ENCODE data around the gene PAPPA2.
"Not testable (repeated sequence)": the region's sequence is repeated elsewhere in the genome, so short reads cannot be mapped to it uniquely, and the experiment has no call there.

The PAPPA2 gene

DNA sequence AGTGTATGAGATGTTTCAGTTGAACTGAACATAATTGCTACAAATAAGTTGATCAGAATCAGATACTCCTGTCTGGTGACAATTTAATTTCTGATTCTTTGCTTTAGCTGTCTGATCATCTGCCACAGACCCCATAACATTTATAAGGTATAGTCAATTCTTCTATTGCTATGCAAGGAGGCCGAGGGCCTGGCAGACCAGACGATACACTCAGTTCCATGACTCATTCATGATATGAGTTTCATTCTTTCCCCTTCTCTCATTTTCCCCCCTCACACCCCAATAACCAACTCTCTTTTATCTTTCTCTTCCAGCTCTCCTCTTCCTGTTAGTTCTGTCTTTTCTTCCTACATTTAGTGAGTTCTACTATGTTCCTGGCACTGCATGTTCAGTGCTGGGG is 236.8 kb downstream of the PAPPA2 start:
- no peak for DNase-seq

DNA sequence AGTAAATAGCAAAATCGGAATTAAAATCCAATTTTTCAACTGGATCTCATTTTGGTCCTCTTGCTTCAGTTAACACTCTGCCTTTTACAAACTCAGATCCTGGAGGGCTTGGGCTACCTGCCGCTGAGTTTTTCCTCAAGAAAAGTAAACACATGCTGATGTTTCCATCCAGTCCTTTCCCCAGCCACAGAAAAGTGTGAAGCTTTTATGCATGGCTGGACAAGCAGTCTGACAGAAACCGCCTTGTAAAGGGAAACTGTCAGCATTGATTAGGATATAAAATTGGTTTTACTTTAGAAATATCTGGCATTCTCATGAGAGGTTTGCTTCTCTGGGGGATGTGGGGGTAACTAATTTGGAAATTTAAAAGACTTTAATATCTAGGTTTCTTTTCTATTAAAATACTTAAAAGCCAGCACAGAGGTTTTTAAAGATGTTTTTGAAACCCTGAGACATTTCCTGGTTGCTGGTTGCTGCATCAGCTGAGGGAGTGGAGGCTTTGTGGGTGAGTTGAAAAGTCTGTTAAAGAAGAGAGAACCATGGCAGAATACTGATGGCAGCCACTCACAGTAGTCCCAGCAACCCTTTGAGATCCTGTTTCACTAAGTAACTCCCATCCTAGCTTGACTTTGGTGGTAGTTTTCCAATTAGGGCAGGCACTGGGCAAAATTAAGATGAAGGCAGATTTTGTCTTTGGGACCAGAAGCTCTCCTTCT is 238.3 kb downstream of the PAPPA2 start:
- no peak for DNase-seq

DNA sequence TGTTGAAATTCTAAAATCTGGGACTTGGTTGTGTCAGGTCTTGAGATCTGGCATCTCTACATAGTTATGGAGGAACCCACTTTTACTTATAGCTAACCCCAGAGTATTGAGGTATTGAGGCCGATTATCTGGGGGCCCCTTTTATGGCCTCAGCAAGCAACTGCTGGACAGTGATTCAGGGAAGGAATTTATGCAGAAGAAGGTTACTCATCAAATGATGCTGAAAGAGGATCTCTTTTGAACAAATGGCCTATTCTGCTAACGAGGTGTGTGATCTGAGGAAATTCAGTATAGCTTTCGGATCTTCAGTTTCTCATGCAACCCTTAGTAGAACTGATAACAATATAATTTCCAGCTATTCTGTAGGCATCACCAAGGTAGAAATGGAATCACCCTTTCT is 239.9 kb downstream of the PAPPA2 start:
- no peak for DNase-seq

DNA sequence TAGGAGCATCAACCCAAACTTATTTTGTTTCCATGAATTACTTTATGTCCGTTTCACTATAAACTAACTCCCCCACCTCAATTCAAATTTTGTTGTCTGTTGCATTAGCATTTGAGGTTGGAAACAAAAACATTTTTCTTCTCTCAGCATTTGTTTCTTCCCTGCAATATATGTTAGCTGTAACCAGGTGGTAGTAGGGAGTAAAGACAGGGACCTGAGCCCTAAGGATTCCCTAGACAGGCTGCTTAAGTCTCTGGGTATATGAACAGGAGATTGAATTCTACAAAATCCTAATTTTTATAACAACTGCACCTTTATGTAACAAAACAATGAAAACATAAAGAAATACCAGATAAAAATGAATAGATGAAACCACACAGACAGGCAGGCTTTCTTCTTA is 242.6 kb downstream of the PAPPA2 start:
- DNase-seq: no peak

DNA sequence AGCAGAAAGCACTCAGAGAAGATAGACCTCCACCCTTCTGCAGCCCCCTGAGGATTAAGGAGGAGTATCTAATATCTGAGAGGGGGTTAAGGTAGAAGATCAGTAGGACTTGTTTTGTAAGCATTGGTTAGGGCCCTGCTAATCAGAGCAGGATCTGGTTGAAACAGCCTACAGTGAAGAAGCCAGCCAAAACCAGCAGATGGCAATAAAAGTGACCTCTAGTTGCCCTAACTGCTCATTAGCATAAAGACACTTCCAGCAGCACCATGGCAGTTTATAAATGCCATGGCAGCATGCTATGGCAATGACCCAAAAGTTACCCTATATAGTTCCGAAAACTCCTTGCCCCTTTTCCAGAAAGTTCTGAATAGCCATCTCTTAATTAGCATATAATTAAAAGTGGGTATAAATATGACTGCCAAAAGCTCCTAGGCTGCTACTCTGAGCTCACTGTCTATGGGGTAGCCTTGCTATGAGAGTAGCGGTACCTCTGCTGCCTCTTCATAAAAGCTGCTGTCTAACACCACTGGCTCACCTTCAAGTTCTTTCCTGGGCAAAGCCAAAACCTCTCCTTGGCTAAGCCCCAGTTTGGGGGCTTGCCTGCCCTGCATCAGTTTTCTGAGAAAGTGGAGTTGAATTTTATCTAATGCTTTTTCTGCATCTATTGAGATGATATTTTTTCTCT is 254.2 kb downstream of the PAPPA2 start:
- DNase-seq: no peak

DNA sequence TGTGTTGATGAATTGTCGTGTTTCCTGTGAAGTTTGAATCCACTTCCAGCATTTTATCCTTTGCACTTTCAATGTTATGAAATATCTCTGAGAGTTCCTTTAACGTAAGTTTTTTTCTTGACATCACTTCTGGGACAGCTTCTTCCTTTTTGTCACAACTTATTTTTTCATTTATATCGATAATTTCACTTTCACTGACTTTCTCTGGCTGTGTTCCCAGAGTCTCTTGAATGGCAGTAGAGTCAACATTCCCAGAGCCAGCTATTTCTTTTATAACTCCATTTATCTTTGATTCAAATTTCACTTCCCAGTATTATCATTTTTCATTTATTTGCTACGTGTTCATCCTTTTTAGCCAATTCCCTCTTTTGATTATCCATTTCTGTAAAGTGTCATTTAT is 256.5 kb downstream of the PAPPA2 start:
- no peak for DNase-seq

DNA sequence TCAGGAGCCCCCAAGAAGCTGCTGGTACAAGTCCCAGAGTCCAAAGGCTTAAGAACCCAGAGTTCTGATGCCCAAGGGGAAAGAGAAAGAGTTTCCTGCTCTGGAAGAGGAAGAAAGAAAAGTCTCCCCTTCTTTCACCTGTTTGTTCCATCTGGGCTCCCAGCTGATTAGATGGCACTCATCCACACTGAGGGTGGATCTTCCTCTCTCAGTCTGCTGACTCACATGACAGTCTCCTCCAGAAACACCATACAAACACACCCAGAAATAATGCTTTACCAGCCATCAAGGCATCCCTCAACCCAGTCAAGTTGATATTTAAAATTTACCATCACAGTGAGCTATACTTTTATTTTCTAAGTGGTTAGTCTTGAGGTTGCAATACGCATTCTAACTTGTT is 257.9 kb downstream of the PAPPA2 start:
- no peak for DNase-seq

DNA sequence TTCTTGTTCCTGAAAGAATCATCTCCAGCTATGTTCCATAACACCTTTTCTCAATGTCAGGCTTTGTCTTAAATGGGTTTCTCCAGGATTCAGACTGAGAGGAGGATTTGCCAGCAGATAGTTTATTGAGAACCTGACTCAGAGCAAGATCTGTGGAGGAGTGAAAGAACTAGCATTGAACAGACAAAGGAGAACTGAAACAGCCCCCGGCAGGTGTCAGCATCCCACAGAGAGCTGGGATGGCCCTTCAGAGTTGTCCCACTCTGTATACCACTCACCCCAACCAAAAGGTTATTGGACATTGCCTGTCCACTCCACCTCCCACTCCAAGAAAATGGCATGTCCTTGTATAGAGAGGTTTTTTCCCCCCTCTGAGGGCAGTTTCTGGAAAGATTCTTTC is 270.7 kb downstream of the PAPPA2 start:
- DNase-seq: no peak

DNA sequence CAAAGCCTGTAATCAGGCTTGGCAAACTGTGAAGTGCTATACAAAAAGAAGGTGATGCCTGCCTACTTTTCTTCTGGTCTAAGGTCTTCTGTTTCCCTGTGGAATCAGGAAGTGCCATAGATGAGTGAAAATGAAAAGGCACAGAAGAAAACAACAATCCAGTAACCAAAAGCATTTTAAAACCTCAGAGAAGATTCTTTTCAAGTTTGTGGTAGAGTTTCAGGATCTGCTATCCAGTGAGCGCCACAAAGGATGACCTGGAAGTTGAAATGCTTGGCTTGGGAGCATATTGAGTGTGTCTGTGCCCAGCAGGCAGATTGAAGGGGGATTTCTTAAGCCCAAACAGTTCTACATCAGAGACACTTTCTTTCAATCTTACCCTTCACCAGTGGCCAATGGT is 272.2 kb downstream of the PAPPA2 start:
- DNase-seq: no peak

DNA sequence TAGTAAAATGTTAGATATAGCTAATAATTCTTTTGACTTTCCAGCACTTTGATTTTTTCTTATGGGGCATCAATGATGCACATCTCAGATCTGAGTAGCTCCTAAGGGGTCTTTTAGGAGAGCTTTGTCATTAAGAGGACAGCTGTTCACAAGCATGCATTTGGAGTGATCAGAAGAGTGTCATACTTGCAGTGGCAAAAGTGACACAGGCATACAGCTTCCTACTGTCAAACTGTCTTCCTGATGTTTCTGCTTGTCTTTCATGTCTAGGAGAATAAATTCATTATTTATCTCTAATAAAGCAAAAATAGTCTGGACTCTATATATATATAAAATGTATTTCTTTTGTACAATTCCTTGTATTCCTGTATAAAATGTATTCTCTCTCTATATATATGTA is 273.0 kb downstream of the PAPPA2 start:
- DNase-seq: no peak

DNA sequence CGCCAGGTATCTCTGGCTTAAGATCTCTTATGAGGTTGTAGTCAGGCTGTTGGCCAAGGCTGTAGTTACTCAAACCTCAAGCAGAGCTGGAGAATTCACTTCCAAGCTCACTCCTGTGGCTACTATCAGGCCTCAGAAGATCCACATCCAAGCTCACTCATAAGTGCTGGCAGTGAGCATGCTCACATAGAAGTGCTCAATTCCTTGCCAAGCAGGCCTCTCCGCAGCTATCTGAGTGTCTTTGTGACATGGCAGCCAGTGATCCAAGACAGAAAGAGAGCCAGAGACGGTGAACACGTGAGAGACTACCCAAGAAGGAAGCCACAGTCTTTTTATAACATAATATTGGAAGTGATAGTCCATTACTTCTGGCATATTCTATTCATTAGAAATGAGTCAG is 278.2 kb downstream of the PAPPA2 start:
- no peak for DNase-seq

DNA sequence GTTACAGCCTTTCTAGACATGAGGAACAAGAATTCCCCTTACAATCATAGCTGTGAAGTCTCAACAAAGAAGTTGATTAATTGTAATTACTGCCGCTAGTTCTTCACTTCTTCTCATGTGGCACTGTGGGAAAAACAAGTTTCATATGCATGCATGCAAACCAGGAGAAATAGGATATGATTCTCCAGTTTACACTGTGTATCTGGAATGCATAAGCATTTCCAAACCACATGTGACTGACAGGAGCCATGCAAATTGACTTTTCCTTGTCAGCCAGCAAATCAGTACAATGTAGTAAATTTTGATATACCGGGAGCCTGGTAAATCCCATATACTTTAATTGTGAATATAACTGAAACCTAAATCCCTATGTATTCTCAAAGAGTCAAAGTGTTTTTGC is 279.3 kb downstream of the PAPPA2 start:
- DNase-seq: no peak

DNA sequence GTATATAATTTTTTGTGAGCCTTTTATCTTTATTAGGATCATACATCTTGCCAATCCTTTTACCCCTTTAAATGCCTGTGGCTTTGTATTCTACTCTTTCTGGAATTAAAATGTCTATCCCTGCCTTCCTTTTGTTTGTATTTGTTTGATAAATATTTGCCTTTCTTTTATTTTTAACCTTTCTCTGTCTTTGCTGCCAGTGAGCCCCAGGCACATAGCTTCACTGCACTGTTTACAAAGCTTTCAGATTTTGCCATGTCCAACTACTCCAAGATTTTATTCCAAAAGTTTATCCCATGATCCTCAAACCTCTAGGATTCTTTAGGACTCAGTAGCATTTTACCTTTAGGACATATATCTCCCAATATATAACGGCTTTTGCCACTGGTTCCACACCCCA is 281.2 kb downstream of the PAPPA2 start:
- no peak for DNase-seq

DNA sequence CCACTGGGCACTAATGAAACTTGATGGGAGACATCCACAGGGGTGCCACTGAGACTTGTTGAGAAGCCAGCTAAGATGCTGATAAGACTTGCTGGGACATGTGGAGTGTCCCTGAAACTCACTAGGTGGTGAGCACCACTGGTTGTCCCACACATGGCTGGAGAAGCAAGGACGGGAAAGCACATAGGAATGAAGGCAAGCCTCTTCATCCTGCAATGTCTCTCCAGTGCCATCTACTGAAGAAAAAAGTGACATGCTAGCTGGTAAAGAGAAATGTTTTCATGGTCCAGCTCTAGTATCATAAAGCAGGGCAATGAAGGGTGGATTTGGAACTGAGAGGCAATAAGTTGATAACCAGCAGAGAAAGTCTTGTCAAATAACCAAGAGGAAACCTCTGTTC is 283.0 kb downstream of the PAPPA2 start:
- no peak for DNase-seq

DNA sequence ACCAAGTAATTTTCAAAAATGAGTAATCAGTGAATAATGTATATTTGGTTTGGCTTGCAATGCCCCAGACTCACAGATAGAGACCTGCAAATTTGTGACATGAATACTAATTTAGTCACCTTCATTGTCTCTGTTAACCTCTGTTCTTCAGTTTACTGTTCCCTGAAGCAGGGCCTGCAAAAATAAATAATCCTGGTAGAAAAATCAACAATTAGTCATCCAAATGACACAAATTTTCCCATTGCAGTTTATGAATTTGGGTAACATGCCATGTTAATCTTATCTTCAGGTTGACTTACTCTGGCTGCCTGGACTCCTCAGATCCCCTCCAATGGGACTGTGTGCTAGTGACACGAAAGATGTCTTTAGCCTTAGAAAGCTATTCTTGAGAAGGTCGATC is 289.5 kb downstream of the PAPPA2 start:
- no peak for DNase-seq

DNA sequence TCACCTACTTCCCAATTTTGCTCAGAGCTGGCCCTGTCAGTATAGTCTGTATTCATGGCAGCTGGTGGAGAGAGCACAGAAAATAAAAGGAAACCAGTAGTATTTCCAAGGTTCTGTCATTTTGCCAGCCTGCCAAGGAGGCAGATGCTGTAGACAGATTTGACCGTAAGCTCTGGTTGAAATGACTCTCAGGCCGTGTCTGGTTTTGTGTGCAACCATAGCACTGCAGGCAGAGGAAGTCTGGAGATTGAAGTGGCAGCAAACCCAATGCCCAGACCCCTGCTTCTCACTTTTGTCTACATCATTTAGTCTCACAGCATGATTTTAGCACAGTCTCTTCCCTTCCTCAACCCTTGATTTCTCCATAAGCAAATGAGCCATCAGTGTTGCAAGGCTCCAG is 291.7 kb downstream of the PAPPA2 start:
- no peak for DNase-seq

DNA sequence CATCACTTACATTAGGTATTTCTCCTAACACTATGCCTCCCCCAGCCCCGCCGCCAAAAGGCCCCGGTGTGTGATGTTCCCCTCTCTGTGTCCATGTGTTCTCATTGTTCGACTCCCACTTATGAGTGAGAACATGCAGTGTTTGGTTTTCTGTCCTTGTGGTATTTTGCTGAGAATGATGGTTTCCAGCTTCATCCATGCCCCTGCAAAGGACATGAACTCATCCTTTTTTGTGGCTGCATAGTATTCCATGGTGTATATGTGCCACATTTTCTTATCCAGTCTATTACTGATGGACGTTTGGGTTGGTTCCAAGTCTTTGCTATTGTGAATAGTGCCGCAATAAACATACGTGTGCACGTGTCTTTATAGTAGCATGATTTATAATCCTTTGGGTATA is 293.8 kb downstream of the PAPPA2 start:
- DNase-seq: not testable (repeated sequence)

DNA sequence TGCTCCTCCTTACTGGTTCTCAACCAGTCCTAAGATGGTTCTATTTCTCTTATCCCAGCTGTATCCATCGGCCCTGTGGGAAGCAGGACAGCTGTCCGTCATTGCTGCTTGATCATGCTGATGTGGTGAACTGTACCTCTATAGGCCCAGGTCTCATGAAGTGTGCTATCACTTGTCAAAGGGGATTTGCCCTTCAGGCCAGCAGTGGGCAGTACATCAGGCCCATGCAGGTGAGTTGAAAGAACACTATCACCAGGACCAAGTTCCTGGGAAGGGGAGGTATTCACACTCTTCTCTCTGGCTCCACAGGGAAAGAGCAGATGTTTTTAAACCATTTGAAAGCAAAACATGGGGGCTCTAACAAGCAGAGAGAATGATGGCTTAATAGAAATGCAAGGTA is 302.6 kb downstream of the PAPPA2 start:
- no peak for DNase-seq

DNA sequence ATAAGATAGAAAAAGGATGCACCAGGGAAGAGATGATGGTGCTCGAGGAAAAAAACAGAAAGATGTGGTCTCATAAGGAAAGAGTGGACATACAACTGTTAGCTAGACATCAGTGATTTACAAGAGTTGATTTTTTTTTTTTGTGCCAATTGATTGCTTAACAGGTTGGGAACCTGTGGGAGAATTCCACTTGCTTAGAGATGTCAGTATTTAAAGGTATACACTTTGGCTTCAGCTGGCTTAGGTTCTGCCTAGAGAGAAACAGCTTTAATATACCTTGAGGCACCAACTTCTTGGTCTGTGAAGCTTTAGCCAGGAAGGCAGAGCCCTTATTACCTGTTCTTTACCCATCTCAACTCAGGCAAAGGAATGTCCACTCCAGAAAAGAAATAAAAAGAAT is 303.8 kb downstream of the PAPPA2 start:
- no peak for DNase-seq

DNA sequence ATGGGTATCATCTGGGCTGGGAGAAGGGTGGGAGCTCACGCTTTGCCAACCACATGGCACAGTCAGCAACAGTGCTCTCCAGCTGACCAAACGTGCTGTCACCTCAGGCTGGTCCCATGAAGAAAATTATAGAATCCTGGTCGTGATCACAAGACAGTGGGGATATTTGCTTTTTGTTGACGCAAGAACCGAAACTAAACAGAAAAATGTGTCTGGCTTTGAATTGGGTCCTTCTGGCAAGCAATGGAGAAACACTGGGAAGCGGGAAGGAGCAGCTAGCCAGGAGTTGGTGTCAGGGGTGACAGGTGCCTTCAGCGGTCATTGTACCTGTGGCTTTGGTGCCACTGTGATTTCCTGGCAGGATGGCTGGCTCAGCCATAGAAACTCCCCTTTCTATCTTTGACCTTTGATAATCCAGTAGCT is 304.8 kb downstream of the PAPPA2 start:
- DNase-seq: no peak

DNA sequence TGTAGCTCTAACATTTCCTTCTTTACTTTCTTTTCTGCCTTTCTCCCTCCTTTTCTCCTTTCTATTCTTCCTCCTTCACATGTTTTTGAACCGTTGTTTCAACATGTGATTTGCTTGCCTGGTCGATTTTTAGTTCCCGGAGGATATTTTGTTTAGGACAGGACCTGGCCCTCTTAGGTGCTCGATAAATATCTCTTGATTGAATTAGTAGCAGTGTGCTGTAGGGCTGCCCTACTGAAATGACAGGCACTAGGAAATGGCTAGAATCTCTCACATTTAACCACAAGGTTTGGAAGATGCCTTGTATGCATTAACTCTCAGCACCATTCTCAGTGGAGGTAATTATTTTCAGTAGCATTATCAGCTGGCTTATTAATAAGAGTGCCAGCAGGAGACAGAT is 305.6 kb downstream of the PAPPA2 start:
- DNase-seq: no peak

DNA sequence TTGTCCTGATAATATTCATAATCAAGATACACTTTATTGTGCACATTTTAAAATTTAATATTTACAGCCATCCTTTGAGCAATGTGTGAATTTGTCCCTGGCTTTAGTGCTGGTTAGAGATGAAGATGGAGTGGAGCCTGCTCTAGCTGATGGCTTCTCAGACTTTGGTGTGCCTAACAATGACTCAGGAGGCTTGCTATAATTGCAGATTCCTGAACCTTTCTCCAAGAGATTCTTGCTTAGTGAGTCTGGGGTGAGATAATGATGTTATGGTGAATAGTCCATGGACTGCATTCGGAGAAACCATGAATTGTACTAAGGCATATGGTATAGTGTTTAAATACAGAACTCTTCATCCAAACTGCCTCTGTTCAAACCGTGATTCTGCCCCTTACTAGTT is 307.1 kb downstream of the PAPPA2 start:
- DNase-seq: no peak

DNA sequence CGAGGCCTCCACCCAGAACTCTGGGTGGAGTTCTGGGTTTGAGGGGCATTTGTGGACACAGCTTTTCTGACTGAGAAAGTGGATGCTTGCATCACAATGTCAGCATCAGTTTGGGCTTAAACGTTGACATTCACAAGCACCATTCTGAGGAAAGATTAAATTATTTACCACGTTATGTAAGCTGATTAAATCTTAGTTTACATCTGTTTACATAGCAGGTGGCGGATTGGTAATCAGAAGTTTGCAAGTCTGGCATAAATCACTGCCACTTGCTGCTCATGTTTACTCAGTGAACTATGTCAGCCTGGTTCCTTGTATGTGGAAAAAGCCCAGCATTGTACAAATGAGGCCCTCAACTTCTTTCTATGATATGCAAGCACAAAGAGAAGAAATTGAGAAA is 310.1 kb downstream of the PAPPA2 start:
- DNase-seq: no peak

DNA sequence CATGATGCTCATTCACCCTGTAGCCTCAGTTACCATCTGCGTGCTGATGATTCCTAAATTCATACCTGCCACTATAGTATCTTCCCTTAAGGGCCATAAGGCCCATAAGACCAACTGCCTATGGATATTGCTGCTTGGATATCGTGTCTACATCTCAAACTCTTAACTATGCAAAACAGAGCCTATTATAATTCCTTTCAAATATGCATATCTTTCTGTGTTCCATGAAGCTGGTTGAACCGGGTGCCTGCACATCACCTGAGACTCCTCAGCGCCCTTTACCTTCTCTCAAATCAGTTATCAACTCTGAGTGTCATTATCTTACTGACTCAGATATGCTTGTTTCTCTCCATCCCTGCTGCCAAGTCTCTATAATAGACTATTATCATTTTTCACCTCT is 311.2 kb downstream of the PAPPA2 start:
- no peak for DNase-seq

DNA sequence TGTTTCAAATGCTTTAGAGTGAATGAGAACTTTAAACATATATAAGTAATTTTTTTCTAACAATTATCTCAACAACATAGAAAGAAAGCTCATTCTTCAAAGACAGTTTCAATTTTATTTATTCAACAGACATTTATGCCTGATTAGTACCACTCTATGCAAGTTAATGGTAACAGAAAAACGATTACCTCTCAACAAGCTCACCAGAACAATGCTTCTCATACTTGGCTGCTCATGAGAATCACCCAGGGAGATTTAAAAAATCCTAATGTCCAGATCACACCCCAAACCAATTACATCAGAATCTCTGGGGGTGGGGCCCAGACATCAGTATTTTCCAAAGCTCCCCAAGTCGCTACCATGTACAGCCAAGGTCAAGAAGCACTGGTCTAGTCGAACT is 312.4 kb downstream of the PAPPA2 start:
- no peak for DNase-seq

Data from stimulated activated CD4-positive, alpha-beta T cell treated with anti-CD3 and anti-CD28 coated beads, Interleukin-12 subunit alpha, Interleukin-12 subunit beta, amount 100 ng/mL, for 4 hours (primary cell).